CD4-positive, alpha-beta T cell treated with Interleukin-1 beta for 1 hour (primary cell): Measurements from ENCODE around the gene MYLK.

Source experiments
- DNase-seq, 2 donors: peaks; one replicate each; pipeline ENCODE4 v3.0.0-alpha.2; 2020 to 2022

Gene MYLK

GRCh38 chr3:123693584-123694190 lies 190.4 kb downstream of the MYLK start:
- DNase-seq: peak; percentile 1 to 13

GRCh38 chr3:123692671-123693070 lies 191.5 kb downstream of the MYLK start:
- no peak for DNase-seq

- DNase-seq: no peak
Observed at GRCh38 chr3:123692041-123692440, 192.1 kb downstream of the MYLK start.

GRCh38 chr3:123689831-123690230 lies 194.3 kb downstream of the MYLK start:
- no peak for DNase-seq

- no peak for DNase-seq
Observed at GRCh38 chr3:123688241-123688747, 195.8 kb downstream of the MYLK start.

- DNase-seq: no peak
Observed at GRCh38 chr3:123687286-123687685, 196.8 kb downstream of the MYLK start.

- DNase-seq: no peak
Observed at GRCh38 chr3:123686251-123686650, 197.9 kb downstream of the MYLK start.

- no peak for DNase-seq
Observed at GRCh38 chr3:123685780-123686179, 198.4 kb downstream of the MYLK start.

GRCh38 chr3:123684636-123685035 lies 199.5 kb downstream of the MYLK start:
- no peak for DNase-seq

GRCh38 chr3:123684209-123684608 lies 199.9 kb downstream of the MYLK start:
- DNase-seq: no peak

- DNase-seq: no peak
Observed at GRCh38 chr3:123683505-123684154, 200.5 kb downstream of the MYLK start.

- DNase-seq: no peak
Observed at GRCh38 chr3:123682781-123683504, 201.2 kb downstream of the MYLK start.

- DNase-seq: no peak
Observed at GRCh38 chr3:123682302-123682701, 201.8 kb downstream of the MYLK start.

GRCh38 chr3:123679712-123680386 lies 204.3 kb downstream of the MYLK start:
- DNase-seq: no peak

- no peak for DNase-seq
Observed at GRCh38 chr3:123678108-123678511, 206.0 kb downstream of the MYLK start.

- no peak for DNase-seq
Observed at GRCh38 chr3:123672429-123673146, 211.5 kb downstream of the MYLK start.

GRCh38 chr3:123670743-123671142 lies 213.4 kb downstream of the MYLK start:
- no peak for DNase-seq

GRCh38 chr3:123668906-123669305 lies 215.2 kb downstream of the MYLK start:
- DNase-seq: no peak

GRCh38 chr3:123667784-123668183 lies 216.3 kb downstream of the MYLK start:
- no peak for DNase-seq

GRCh38 chr3:123664753-123665152 lies 219.4 kb downstream of the MYLK start:
- DNase-seq: no peak

GRCh38 chr3:123663977-123664376 lies 220.2 kb downstream of the MYLK start:
- DNase-seq: no peak

- DNase-seq: no peak
Observed at GRCh38 chr3:123661973-123662372, 222.2 kb downstream of the MYLK start.

GRCh38 chr3:123660900-123661299 lies 223.2 kb downstream of the MYLK start:
- no peak for DNase-seq
